Activated T-cell treated with anti-CD3 and anti-CD28 coated beads, Interleukin-2, amount 50 U/mL, for 4 hours (primary cell): ENCODE data around the gene TIMM50. TPM values are rescaled to one million over a fixed set of nuclear protein-coding genes. Genes with fewer than 3 reads are reported as not detected.

Experiments used
- total RNA-seq, 3 donors: library from RNA; stranded (reverse); gene quantifications; one replicate each; pipeline ENCODE4 v1.2.1, GENCODE V29; 2021

The TIMM50 gene
- total RNA-seq, 3 donors from 2014 or later, result 192 to 211 (median 195) TPM

Other genes starting within 250 kb of the TIMM50 start
- gene IFNL3, start 235.8 kb upstream of the TIMM50 start, total RNA-seq, result not detected
- gene IFNL4, start 232.0 kb upstream of the TIMM50 start, total RNA-seq, result not detected
- not detected for gene IFNL2, start 212.4 kb upstream of the TIMM50 start, total RNA-seq
- gene IFNL1, start 184.4 kb upstream of the TIMM50 start, total RNA-seq, result not detected
- 1 to 10 TPM; 4.2 to 6.7 (median 6.6) TPM for gene LRFN1, start 160.0 kb upstream of the TIMM50 start, total RNA-seq
- gene GMFG, start 144.8 kb upstream of the TIMM50 start, total RNA-seq, result 100 to 1,000 TPM; 147 to 181 (median 178) TPM
- 10 to 100 TPM; 72.6 to 81.6 (median 81.1) TPM for gene SAMD4B, start 138.4 kb upstream of the TIMM50 start, total RNA-seq
- gene PAF1, start 89.7 kb upstream of the TIMM50 start, total RNA-seq, result 10 to 100 TPM; 48.0 to 50.8 (median 50.2) TPM
- 10 to 100 TPM; 39.5 to 43.1 (median 39.7) TPM for gene MED29, start 89.5 kb upstream of the TIMM50 start, total RNA-seq
- 10 to 100 TPM; 39.5 to 50.8 (median 43.7) TPM for gene ZFP36, start 74.0 kb upstream of the TIMM50 start, total RNA-seq
- gene PLEKHG2, start 68.2 kb upstream of the TIMM50 start, total RNA-seq, result 10 to 100 TPM; 22.0 to 23.7 (median 22.0) TPM
- 1,000 to 10,000 TPM; 3,250 to 3,505 (median 3,474) TPM for gene RPS16, start 44.9 kb upstream of the TIMM50 start, total RNA-seq
- gene SUPT5H, start 35.3 kb upstream of the TIMM50 start, total RNA-seq, result 100 to 1,000 TPM; 193 to 201 (median 197) TPM
- 1 to 10 TPM; 1.7 to 3.3 (median 1.7) TPM for gene DLL3, start 18.1 kb downstream of the TIMM50 start, total RNA-seq
- not detected for gene SELENOV, start 34.3 kb downstream of the TIMM50 start, total RNA-seq
- gene EID2B, start 52.0 kb downstream of the TIMM50 start, total RNA-seq, result 1 to 10 TPM; 2.2 to 2.6 (median 2.4) TPM
- 10 to 100 TPM; 14.9 to 16.5 (median 16.1) TPM for gene EID2, start 59.3 kb downstream of the TIMM50 start, total RNA-seq
- not detected for gene LGALS13, start 121.7 kb downstream of the TIMM50 start, total RNA-seq
- not detected for gene LGALS16, start 175.1 kb downstream of the TIMM50 start, total RNA-seq
- not detected for gene LGALS14, start 223.6 kb downstream of the TIMM50 start, total RNA-seq